Uterus (tissue), 2 donors: ENCODE results near the gene EXOSC7.

Source experiments
- POLR2A ChIP-seq, 2 donors: fragments of 450-650 bp; IDR thresholded peaks; one replicate each; pipeline ENCODE4 v1.6.1; 2016; ENCODE audit warnings: antibody characterized with exemption in 2 of 2, mild to moderate bottlenecking in 1 of 2, moderate library complexity in 1 of 2
- TF ChIP-seq, protein P1 (sequence below), 4 experiments: fragments of 200-600 bp in 2 of 4; fragments of 450-650 bp in 2 of 4; sonication (generic) in 2 of 4; IDR thresholded peaks; one replicate each; pipeline ENCODE4 v1.5.1; 2016 to 2019; ENCODE audit warnings: antibody characterized with exemption in 4 of 4, mild to moderate bottlenecking in 2 of 4, moderate library complexity in 1 of 4

GRCh38 chr3:45003859-45004258 lies 27.8 kb downstream of the EXOSC7 start:
- TF ChIP-seq, protein P1, sequence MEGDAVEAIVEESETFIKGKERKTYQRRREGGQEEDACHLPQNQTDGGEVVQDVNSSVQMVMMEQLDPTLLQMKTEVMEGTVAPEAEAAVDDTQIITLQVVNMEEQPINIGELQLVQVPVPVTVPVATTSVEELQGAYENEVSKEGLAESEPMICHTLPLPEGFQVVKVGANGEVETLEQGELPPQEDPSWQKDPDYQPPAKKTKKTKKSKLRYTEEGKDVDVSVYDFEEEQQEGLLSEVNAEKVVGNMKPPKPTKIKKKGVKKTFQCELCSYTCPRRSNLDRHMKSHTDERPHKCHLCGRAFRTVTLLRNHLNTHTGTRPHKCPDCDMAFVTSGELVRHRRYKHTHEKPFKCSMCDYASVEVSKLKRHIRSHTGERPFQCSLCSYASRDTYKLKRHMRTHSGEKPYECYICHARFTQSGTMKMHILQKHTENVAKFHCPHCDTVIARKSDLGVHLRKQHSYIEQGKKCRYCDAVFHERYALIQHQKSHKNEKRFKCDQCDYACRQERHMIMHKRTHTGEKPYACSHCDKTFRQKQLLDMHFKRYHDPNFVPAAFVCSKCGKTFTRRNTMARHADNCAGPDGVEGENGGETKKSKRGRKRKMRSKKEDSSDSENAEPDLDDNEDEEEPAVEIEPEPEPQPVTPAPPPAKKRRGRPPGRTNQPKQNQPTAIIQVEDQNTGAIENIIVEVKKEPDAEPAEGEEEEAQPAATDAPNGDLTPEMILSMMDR (IDR thresholded peaks at IDR 0.05) = no peak
- no peak for TF ChIP-seq POLR2A (IDR thresholded peaks at IDR 0.05)
